HCT116 (cell line): ENCODE data around the gene PNPLA2. TPM values are rescaled to one million over a fixed set of nuclear protein-coding genes. Genes with fewer than 3 reads are reported as not detected.

Source experiments
- ATAC-seq: fragments of 200-7000 bp; cut with Tn5 transposase; 2 replicates; pipeline ENCODE4 v1.9.1; 2020; ENCODE audit warnings: mild to moderate bottlenecking, moderate library complexity
- BruUV-seq: library from RNA; stranded (reverse); fragments of 400-500 nt; replicated peaks from 2 replicates; lab custom pipeline; 2021; lab: Mats Ljungman, UMichigan
- CTCF ChIA-PET: fragments of 300-600 bp; sonication (Branson Sonifier 250); formaldehyde crosslinking; loops from one replicate; lab custom pipeline; 2021; ENCODE audit warnings: antibody characterized with exemption; lab: Charles Lee
- POLR2A ChIA-PET: fragments of 300-600, 350-600 bp; sonication (Branson Sonifier 250); formaldehyde crosslinking; loops from one replicate; lab custom pipeline; 2021; ENCODE audit warnings: antibody characterized with exemption; lab: Charles Lee
- RAD21 ChIA-PET, 2 experiments: fragments of 300-600 bp; sonication (Branson Sonifier 250); formaldehyde crosslinking; loops; one replicate each; lab custom pipeline; 2023; ENCODE audit warnings: low total read pairs in 2 of 2; ENCODE audit not compliant: uncharacterized antibody in 2 of 2, unreplicated experiment in 2 of 2, low non-redundant PET in 1 of 2; lab: Charles Lee
- DNase-seq: peaks from one replicate; pipeline ENCODE4 v3.0.0-alpha.2; 2010; ENCODE audit warnings: low read depth, low spot score
- H2AFZ ChIP-seq: fragments of 200-600 bp; shearing (Covaris generic), sonication (generic); 2 replicates; pipeline ENCODE4 v1.6.1; 2017; ENCODE audit warnings: low read depth, mixed run types, mixed read lengths, antibody characterized with exemption, low read length; ENCODE audit not compliant: poor library complexity, severe bottlenecking
- H3K27ac ChIP-seq: 2 replicates; pipeline ENCODE4 v1.5.1; 2012; ENCODE audit warnings: low read depth, low read length
- H3K27me3 ChIP-seq: fragments of 200-600 bp; sonication (generic); 2 replicates; pipeline ENCODE4 v1.6.1; 2016; ENCODE audit warnings: mixed run types, low read length, mixed read lengths; ENCODE audit not compliant: insufficient read depth
- H3K36me3 ChIP-seq, 2 experiments: fragments of 200-500 bp in 1 of 2; fragments of 200-600 bp in 1 of 2; sonication (Bioruptor generic) in 1 of 2; sonication (generic) in 1 of 2; 2 replicates each; pipeline versions ENCODE4 v1.5.1 to v1.6.1; 2014 to 2016; ENCODE audit warnings: low read length in 2 of 2, inconsistent platforms in 1 of 2, mixed read lengths in 1 of 2, mixed run types in 1 of 2; ENCODE audit not compliant: insufficient read depth in 2 of 2, control insufficient read depth in 1 of 2
- H3K4me1 ChIP-seq, 2 experiments: fragments of 200-600 bp in 1 of 2; sonication (generic) in 1 of 2; 2 replicates each; pipeline versions ENCODE4 v1.5.1 to v1.6.1; 2012 to 2017; ENCODE audit warnings: low read length in 2 of 2, inconsistent platforms in 1 of 2, mild to moderate bottlenecking in 1 of 2, mixed read lengths in 1 of 2, mixed run types in 1 of 2, moderate library complexity in 1 of 2; ENCODE audit not compliant: insufficient read depth in 2 of 2, control insufficient read depth in 1 of 2
- H3K4me2 ChIP-seq: fragments of 200-600 bp; sonication (generic); 2 replicates; pipeline ENCODE4 v1.6.1; 2017; ENCODE audit warnings: mixed run types, low read length, mixed read lengths
- H3K4me3 ChIP-seq, 2 experiments: fragments of 200-600 bp in 1 of 2; sonication (generic) in 1 of 2; replicated peaks in 1 of 2; 2 replicates each; pipeline ENCODE4 v1.5.1; 2011 to 2016; ENCODE audit warnings: low read length in 2 of 2, control low read depth in 1 of 2, low read depth in 1 of 2, mild to moderate bottlenecking in 1 of 2, mixed read lengths in 1 of 2, mixed run types in 1 of 2
- H3K79me2 ChIP-seq: fragments of 200-600 bp; sonication (generic); 2 replicates; pipeline ENCODE4 v1.6.1; 2017; ENCODE audit warnings: mild to moderate bottlenecking, mixed run types, low read length, moderate library complexity, mixed read lengths; ENCODE audit not compliant: insufficient read depth
- H3K9ac ChIP-seq: fragments of 200-600 bp; sonication (generic); 2 replicates; pipeline ENCODE4 v1.6.1; 2016; ENCODE audit warnings: low read length, mixed read lengths
- H3K9me2 ChIP-seq: fragments of 200-600 bp; sonication (generic), shearing (Covaris generic); 2 replicates; pipeline ENCODE4 v1.6.1; 2017; ENCODE audit warnings: mixed run types, mild to moderate bottlenecking, moderate library complexity; ENCODE audit not compliant: insufficient read depth
- H3K9me3 ChIP-seq, 2 experiments: fragments of 200-500 bp in 1 of 2; fragments of 200-600 bp in 1 of 2; sonication (Bioruptor generic) in 1 of 2; sonication (generic) in 1 of 2; 2 replicates each; pipeline ENCODE4 v1.6.1; 2014 to 2017; ENCODE audit warnings: low read length in 2 of 2, mixed read lengths in 2 of 2, inconsistent platforms in 1 of 2, low read depth in 1 of 2, mild to moderate bottlenecking in 1 of 2, mixed run types in 1 of 2, moderate library complexity in 1 of 2; ENCODE audit not compliant: control insufficient read depth in 1 of 2, insufficient read depth in 1 of 2
- H4K20me1 ChIP-seq: fragments of 200-600 bp; sonication (generic), shearing (Covaris generic); 2 replicates; pipeline ENCODE4 v1.6.1; 2017; ENCODE audit warnings: mixed run types, mild to moderate bottlenecking, moderate library complexity; ENCODE audit not compliant: insufficient read depth
- CBX3 ChIP-seq: IDR thresholded peaks from 2 replicates; pipeline ENCODE4 v1.6.1; 2012; ENCODE audit warnings: low read depth
- CEBPB ChIP-seq: IDR thresholded peaks from 2 replicates; pipeline ENCODE4 v1.6.1; 2012; ENCODE audit warnings: low read depth
- EGR1 ChIP-seq: IDR thresholded peaks from 2 replicates; pipeline ENCODE4 v1.6.1; 2012; ENCODE audit warnings: low read depth
- EZH2 ChIP-seq: fragments of 200-600 bp; sonication (generic); IDR thresholded peaks from 2 replicates; pipeline ENCODE4 v1.6.1; 2017; ENCODE audit warnings: antibody characterized with exemption, mixed run types
- EZH2phosphoT487 ChIP-seq: fragments of 200-600 bp; IDR thresholded peaks from 2 replicates; pipeline ENCODE4 v1.6.1; 2018; ENCODE audit warnings: antibody characterized with exemption, borderline replicate concordance
- FOSL1 ChIP-seq: IDR thresholded peaks from 2 replicates; pipeline ENCODE4 v1.6.1; 2012; ENCODE audit warnings: low read depth
- POLR2A ChIP-seq: IDR thresholded peaks from 2 replicates; pipeline ENCODE4 v1.7.0; 2011; ENCODE audit warnings: borderline replicate concordance; ENCODE audit not compliant: insufficient read depth, insufficient read length; ENCODE audit errors: extremely low read depth
- POLR2AphosphoS5 ChIP-seq: IDR thresholded peaks from 2 replicates; pipeline ENCODE4 v1.6.1; 2011; ENCODE audit warnings: mild to moderate bottlenecking, low read depth, low read length, moderate library complexity
- RAD21 ChIP-seq: IDR thresholded peaks from 2 replicates; pipeline ENCODE4 v1.6.1; 2012; ENCODE audit warnings: low read depth, mild to moderate bottlenecking
- SRF ChIP-seq: IDR thresholded peaks from 2 replicates; pipeline ENCODE4 v1.6.1; 2012; ENCODE audit warnings: low read depth
- TCF7L2 ChIP-seq: IDR thresholded peaks from 2 replicates; pipeline ENCODE4 v1.7.0; 2011; ENCODE audit warnings: borderline replicate concordance, inconsistent platforms; ENCODE audit not compliant: insufficient read depth, insufficient read length; ENCODE audit errors: extremely low read depth
- ZFX ChIP-seq: fragments of 450-650 bp; IDR thresholded peaks from 2 replicates; pipeline ENCODE4 v1.6.1; 2017
- ZNF274 ChIP-seq: fragments of 200-500 bp; sonication (Bioruptor generic); IDR thresholded peaks from 2 replicates; pipeline ENCODE4 v1.6.1; 2014; ENCODE audit warnings: mild to moderate bottlenecking, low read depth, low read length, inconsistent platforms
- intact Hi-C: fragments of 100-400 bp; cut with micrococcal nuclease; formaldehyde crosslinking; loops from 2 replicates; pipeline ENCODE4 v1.10.0; 2022
- total RNA-seq: library from RNA; stranded (reverse); gene quantifications from one replicate; pipeline ENCODE4 v1.2.1, GENCODE V29; 2021; ENCODE audit not compliant: unreplicated experiment
- TF ChIP-seq, protein P1 (sequence below): IDR thresholded peaks from 2 replicates; pipeline ENCODE4 v1.6.1; 2012
- TF ChIP-seq, protein P2 (sequence below), 3 experiments: fragments of 200-600 bp in 1 of 3; sonication (generic) in 1 of 3; IDR thresholded peaks in 2 of 3; conservative IDR thresholded peaks in 1 of 3; 2 replicates each; pipeline ENCODE4 v1.5.1; 2012 to 2017; ENCODE audit warnings: low read depth in 2 of 3, low read length in 2 of 3, antibody characterized with exemption in 1 of 3, borderline replicate concordance in 1 of 3, control low read depth in 1 of 3, mild to moderate bottlenecking in 1 of 3, mixed read lengths in 1 of 3, mixed run types in 1 of 3, moderate library complexity in 1 of 3; ENCODE audit not compliant: insufficient read depth in 1 of 3
- TF ChIP-seq, protein P3 (sequence below): IDR thresholded peaks from 2 replicates; pipeline ENCODE4 v1.6.1; 2011; ENCODE audit warnings: mild to moderate bottlenecking, low read length, moderate library complexity; ENCODE audit not compliant: insufficient replicate concordance; ENCODE audit errors: extremely low read depth

PNPLA2 gene
- total RNA-seq, 1 experiment from 2014 or later = 124 TPM

DNA sequence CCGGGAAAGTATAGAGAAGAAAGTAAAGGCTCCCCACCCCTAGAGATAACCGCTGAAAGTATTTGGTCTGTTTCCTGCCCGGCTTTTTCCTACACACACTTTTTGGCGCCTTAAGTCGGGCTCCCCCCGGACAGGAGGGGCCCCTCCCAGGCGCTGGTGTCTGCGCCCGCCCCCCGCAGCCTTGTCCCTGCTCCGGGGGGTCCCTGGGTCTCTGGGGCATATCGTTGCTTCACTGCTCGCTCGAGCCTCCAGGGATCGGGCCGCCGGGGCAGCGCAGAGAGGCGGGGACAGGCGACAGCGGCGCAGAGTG is 8.1 kb downstream of the PNPLA2 start:
- DNase-seq = no peak
- H3K27ac ChIP-seq = peak overlapping the region; percentile 89
- H3K4me1 ChIP-seq = peaks cover 26 to 44% of the 10 kb centered on the region in 2 experiments
- no peaks in the 10 kb centered on the region for H3K9me3 ChIP-seq
- peak; percentile 32; the same call in 1 of the 2 replicates for ATAC-seq
- intact Hi-C loops = no loop called here
- H3K36me3 ChIP-seq = no peaks in the 10 kb centered on the region
- H3K79me2 ChIP-seq = peaks cover 6% of the 10 kb centered on the region; the same call in 1 of the 2 replicates
- peak overlapping the region; percentile 51 to 65 for H3K4me3 ChIP-seq
- peak overlapping the region; percentile 76 for H3K9ac ChIP-seq
- peak overlapping the region; percentile 100 for H3K4me2 ChIP-seq
- TF ChIP-seq POLR2A (peak; percentile 0), EZH2phosphoT487 (no peak), RAD21 (no peak), EGR1 (no peak)
- TF ChIP-seq, all 23 proteins: peak for 1
- H2AFZ ChIP-seq = no peak overlapping the region
- H3K9me2 ChIP-seq = no peaks in the 10 kb centered on the region
- no TSS peak for BruUV-seq
- CTCF ChIA-PET = no interaction called here
- H4K20me1 ChIP-seq = no peaks in the 10 kb centered on the region
- RAD21 ChIA-PET = no interaction called here
- POLR2A ChIA-PET = no interaction called here
- no peaks in the 10 kb centered on the region for H3K27me3 ChIP-seq

DNA sequence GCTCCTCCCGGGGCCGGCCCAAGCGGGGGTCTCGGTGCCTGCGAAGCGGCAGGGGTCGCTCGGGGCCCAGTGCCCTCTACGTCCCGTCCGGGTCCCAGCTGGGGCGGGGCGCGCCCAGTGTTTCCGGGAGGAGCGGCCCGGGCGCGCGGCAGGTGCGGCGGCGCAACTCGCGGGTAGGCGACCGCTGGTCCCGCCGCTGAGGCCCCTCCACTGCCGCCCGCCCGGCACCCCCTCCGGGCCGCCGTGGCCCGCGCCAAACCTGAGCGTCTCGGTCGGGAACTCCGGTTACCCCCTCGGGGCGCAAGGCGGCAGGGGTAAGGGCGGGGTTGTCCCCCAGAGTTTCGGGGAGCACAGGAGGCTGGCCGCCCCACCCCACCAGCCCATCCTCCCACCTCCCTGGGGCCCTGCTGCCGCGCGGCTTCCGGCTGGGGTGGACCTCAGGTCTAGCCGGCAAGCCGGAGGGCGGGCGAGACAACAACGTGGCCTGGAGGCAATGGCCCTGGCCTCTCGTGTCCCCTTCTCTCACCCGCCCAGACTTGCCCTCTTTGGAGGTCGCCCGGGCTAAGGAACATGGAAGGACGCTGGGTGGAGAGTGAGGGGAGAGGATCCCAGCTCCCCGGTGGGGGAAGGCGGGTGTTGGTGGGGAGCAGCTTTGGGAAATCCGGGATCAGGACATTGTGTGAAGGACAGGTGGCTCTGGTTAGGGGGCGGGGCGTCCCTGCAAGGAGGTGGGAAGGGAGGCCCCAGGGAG is 8.6 kb downstream of the PNPLA2 start:
- RAD21 ChIA-PET = no interaction called here
- Histone ChIP-seq H2AFZ (no peak overlapping the region), H3K4me3 (peak overlapping the region; percentile 51 to 65), H3K27me3 (no peaks in the 10 kb centered on the region), H4K20me1 (no peaks in the 10 kb centered on the region), H3K4me1 (peaks cover 29 to 47% of the 10 kb centered on the region in 2 experiments), H3K9ac (peak overlapping the region; percentile 76), H3K36me3 (no peaks in the 10 kb centered on the region), H3K9me3 (no peaks in the 10 kb centered on the region), H3K4me2 (peak overlapping the region; percentile 100), H3K79me2 (peaks cover 7% of the 10 kb centered on the region; the same call in 1 of the 2 replicates), H3K9me2 (no peaks in the 10 kb centered on the region), H3K27ac (peak overlapping the region; percentile 89)
- POLR2A ChIA-PET = interaction anchor here (1.4 to 2.3 kb wide), 2 partner anchors 8 to 18 kb away, joined by 6 to 16 read pairs; partner anchors contain the start of genes PNPLA2 and RPLP2
- CTCF ChIA-PET = no interaction called here
- intact Hi-C loops = no loop called here
- BruUV-seq = no TSS peak
- DNase-seq = no peak
- TF ChIP-seq, protein P1, sequence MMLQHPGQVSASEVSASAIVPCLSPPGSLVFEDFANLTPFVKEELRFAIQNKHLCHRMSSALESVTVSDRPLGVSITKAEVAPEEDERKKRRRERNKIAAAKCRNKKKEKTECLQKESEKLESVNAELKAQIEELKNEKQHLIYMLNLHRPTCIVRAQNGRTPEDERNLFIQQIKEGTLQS = no peak
- no peak for TF ChIP-seq CEBPB
- TF ChIP-seq POLR2AphosphoS5 = 0 out of 2 replicates have a peak, but pooled peaks have one; percentile 8
- TF ChIP-seq ZNF274 = no peak
- no peak for TF ChIP-seq EGR1
- TF ChIP-seq, protein P2, sequence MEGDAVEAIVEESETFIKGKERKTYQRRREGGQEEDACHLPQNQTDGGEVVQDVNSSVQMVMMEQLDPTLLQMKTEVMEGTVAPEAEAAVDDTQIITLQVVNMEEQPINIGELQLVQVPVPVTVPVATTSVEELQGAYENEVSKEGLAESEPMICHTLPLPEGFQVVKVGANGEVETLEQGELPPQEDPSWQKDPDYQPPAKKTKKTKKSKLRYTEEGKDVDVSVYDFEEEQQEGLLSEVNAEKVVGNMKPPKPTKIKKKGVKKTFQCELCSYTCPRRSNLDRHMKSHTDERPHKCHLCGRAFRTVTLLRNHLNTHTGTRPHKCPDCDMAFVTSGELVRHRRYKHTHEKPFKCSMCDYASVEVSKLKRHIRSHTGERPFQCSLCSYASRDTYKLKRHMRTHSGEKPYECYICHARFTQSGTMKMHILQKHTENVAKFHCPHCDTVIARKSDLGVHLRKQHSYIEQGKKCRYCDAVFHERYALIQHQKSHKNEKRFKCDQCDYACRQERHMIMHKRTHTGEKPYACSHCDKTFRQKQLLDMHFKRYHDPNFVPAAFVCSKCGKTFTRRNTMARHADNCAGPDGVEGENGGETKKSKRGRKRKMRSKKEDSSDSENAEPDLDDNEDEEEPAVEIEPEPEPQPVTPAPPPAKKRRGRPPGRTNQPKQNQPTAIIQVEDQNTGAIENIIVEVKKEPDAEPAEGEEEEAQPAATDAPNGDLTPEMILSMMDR (IDR thresholded peaks at IDR 0.05 in 2 of 3, conservative IDR thresholded peaks at IDR 0.05 in 1 of 3; ENCODE audit: borderline replicate concordance in 1 of 3, insufficient read depth in 1 of 3, low read depth in 2 of 3, low read length in 2 of 3) = no peak
- TF ChIP-seq SRF = no peak
- peak; percentile 64; the same call in 1 of the 2 replicates for TF ChIP-seq ZFX
- TF ChIP-seq CBX3 = no peak
- TF ChIP-seq, protein P3, sequence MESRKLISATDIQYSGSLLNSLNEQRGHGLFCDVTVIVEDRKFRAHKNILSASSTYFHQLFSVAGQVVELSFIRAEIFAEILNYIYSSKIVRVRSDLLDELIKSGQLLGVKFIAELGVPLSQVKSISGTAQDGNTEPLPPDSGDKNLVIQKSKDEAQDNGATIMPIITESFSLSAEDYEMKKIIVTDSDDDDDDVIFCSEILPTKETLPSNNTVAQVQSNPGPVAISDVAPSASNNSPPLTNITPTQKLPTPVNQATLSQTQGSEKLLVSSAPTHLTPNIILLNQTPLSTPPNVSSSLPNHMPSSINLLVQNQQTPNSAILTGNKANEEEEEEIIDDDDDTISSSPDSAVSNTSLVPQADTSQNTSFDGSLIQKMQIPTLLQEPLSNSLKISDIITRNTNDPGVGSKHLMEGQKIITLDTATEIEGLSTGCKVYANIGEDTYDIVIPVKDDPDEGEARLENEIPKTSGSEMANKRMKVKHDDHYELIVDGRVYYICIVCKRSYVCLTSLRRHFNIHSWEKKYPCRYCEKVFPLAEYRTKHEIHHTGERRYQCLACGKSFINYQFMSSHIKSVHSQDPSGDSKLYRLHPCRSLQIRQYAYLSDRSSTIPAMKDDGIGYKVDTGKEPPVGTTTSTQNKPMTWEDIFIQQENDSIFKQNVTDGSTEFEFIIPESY = no peak
- TF ChIP-seq TCF7L2 = no peak
- no peak for TF ChIP-seq FOSL1
- TF ChIP-seq EZH2phosphoT487 = no peak
- no peak for TF ChIP-seq EZH2
- TF ChIP-seq, all 23 proteins: peak for 2
- peak; percentile 64 for ATAC-seq
